Mucosa of gallbladder (tissue), 1 donor: ENCODE results near the gene PLAU. TPM values are rescaled to one million over a fixed set of nuclear protein-coding genes. Genes with fewer than 3 reads are reported as not detected.

Experiments
- DNase-seq: peaks from one replicate; pipeline ENCODE4 v3.0.0-alpha.2; 2020; ENCODE audit warnings: low spot score
- total RNA-seq: library from RNA; stranded (reverse); gene quantifications from one replicate; pipeline ENCODE4 v1.2.1, GENCODE V29; 2021
- donor health status: DM: no; HTN: no; CAD: no.

PLAU gene
- total RNA-seq = 15.5 TPM

DNA sequence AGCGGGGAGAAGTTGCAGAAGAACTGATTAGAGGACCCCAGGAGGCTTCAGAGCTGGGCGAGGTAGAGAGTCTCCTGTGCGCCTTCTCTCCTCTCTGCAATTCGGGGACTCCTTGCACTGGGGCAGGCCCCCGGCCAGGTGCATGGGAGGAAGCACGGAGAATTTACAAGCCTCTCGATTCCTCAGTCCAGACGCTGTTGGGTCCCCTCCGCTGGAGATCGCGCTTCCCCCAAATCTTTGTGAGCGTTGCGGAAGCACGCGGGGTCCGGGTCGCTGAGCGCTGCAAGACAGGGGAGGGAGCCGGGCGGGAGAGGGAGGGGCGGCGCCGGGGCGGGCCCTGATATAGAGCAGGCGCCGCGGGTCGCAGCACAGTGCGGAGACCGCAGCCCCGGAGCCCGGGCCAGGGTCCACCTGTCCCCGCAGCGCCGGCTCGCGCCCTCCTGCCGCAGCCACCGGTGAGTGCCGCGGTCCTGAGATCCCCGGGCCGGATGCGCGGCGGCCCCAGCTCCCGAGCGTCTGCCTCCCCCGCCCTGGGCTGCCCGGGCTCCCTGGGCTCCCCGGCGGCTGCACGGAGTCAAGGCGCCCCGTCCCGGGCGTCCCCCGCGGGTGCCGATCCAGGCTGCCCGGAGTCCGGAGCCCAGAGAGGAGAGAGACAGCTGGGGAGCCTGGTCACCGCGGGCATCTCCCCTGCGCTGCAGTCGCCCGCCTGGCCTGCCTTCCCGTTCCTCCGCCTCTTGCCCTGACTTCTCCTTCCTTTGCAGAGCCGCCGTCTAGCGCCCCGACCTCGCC is at the start of gene PLAU:
Gene PLAU, plus strand, starts transcription at position 369 of the 789 bp plus-strand sequence. CDS start 424 bp downstream, outside the sequence.
- peak; percentile 40 for DNase-seq

DNA sequence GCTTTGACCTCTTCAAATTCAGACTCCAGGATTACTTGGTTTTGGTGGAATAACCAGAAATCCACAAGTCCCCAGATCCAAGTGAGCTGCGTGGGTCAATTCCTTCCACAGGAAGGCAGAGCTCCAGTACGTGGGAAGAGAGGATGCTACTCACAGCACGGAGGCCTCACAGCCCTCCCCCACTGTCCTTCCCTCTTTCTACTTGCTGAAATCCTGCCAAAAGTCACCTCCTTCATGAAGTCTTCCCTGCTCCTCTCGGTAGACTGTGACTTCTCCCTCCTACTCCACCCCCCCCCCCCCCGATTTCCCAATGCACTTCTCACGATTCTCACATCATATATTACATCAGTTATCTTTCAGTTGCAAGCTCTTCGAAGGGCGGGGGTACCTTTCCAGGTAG is 48.9 kb upstream of the PLAU start:
- DNase-seq = no peak

DNA sequence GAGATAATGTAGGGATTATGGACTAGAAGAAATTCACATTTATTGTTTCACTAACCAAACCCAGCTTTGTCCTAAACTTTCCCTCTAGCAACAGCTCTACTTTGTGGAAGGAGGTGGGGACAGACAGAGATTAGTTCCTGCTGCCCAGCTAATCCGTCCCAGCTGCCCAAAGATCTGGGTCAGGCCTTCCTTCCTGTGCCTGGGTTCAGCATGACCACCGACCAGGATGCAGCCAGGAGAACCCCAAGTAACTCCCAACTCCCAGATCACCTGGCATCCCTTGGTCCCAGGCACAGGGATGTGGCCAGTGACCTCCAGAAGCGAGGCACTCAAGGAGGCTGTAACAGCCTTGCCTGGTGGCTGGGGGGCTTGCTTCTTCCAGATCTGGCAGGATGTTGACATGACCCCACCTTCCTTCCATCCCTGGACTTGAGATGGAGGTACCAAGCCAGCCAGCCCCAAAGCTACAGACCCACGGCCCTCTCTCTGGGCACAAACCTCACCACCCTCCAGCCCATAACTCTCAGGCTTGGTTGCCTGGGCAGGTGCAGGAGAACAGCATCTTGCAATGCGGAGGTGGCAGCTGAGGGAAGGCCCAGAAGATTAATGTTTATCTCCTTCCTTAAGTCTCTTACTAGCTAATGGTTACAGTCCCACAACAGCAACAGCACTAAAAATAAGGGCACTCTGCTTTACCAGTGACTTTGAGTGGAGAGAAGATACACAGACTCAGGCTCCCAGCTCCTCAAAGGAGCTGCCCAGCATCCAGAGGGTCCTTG is 47.7 kb upstream of the PLAU start:
- no peak for DNase-seq

- no peak for DNase-seq
These were observed 46.7 kb upstream of the PLAU start for GRCh38 chr10:73864229-73864628.

- no peak for DNase-seq
These were observed 45.8 kb upstream of the PLAU start for GRCh38 chr10:73865107-73865458.

GRCh38 chr10:73865459-73866442 is 45.2 kb upstream of the PLAU start:
- no peak for DNase-seq

DNA sequence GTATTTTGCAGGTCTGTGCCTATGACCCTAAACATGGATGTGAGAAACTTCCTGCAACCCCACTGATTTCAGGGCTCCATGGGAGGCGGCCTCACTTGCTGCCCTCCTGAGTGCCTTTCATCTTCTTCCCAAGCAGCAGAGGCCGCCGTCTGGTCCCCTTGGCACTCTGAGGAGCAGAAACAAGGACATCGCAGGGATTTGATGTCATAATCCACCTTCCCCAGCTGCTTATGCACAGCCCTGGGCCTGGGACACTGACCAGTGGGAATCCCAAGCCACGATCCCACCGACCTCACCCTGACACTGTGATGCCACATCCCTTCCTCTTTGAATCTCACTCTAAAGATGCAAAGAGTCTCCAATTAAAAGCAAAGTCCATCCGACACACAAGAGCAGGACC is 44.3 kb upstream of the PLAU start:
- DNase-seq = no peak

- no peak for DNase-seq
These were observed 43.7 kb upstream of the PLAU start for GRCh38 chr10:73867126-73867807.

DNA sequence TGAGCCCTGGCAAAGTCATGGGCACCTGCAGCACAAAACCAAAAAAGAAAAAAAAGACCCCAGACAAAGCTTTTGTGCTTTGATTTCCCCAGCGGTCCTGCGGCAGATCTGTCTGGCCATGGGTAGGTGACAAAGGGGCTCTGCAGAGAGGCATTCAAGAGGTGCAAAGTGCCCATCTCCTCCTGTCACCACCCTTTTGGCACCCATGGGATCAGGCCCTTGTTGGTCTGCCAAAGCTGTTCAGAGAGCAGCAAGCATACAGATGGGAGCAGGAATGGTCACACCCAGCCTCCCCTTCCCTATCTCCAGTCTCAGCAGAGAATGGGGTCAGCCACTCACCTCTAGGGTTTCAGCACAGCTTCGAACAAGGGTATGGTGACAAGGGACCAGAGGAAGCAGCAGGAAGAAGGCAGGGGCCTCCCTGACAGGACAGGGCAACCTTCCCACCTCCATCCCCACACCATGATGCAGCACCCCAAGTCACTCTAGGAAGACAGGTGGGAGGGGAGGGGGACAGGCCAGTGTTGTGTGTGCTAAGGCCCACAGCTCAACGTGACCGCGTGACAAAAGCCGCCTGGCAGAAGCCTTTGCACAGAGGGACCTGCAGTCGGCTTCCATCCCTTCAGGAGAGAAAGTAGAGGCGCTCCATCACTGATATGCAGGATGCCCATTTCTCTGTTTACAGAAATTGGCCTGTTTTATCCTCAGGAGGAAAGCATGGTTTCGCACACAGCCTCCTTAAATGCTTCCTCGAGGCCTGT is 42.9 kb upstream of the PLAU start:
- no peak for DNase-seq

- DNase-seq = no peak
These were observed 42.2 kb upstream of the PLAU start for GRCh38 chr10:73868655-73869195.

- no peak for DNase-seq
These were observed 39.4 kb upstream of the PLAU start for GRCh38 chr10:73871295-73872189.

- DNase-seq = no peak
These were observed 38.7 kb upstream of the PLAU start for GRCh38 chr10:73872190-73872710.

GRCh38 chr10:73873142-73873837 is 37.6 kb upstream of the PLAU start:
- DNase-seq = no peak

DNA sequence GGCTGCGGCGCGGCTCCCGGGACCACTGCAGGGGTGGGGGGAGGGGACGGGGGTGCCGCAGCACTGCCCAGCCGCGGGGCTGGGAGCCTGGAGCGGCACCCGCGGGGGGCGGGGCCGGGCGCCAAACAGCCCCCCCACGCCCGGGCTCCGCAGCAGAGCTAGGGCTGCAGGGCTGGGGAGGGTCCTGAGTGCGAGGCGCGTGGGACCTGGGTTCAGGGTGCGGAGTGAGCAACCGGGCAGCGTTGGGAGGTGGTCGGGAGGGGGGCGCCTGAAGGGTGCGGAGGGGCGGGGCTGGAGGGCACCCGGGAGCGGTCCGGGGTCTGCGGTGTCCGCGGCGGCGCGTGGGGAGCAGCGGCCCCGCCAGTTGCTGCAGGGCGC is 37.1 kb upstream of the PLAU start:
- no peak for DNase-seq

DNA sequence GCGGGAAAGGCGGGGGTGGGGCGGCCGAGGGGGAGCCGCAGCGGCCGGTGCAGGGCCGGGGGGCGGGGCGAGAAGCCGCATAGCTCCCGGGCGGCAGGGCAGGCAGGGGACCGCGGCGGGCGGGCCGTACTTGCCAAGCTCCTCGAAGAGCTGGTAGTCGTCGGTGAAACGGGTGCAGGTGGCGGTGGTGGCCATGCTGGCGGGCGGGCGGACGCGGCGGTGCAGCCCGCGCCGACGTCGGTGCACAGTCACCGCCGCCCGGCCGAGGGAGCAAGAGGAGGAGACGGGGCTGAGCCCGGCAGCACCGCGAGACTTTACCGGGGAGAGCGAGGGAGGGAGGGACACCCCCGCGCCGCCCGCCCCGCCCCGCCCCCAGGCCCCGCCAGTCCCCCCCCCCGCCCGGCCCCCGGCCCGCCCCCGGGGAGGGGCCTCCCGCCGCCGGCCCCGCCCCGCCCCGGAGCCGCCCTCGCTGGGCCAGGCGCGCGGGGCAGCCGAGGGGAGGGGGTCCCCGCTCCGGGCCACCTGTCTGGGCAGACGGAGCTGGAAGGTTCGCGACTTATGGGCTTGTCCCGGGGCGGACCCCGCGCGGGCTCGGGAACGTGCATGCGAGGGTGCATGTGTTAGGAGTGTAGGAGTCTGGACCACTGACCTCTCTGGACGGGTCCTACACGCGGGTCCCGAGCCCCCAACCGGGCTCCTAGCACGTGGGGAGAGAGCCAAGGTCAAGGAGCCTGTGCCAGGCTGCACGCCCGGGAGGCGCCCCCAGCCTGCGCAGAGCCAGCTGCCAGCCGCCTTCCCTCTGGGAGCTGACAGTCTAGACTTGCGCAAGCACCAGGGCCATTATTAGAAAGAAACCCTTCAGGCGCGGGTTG is 36.4 kb upstream of the PLAU start, which contains the start of gene CAMK2G:
Gene CAMK2G, minus strand, starts transcription at position 289 of the 872 bp plus-strand sequence. Its CDS starts 94 bp downstream, at position 195.
- peak; percentile 85 for DNase-seq

DNA sequence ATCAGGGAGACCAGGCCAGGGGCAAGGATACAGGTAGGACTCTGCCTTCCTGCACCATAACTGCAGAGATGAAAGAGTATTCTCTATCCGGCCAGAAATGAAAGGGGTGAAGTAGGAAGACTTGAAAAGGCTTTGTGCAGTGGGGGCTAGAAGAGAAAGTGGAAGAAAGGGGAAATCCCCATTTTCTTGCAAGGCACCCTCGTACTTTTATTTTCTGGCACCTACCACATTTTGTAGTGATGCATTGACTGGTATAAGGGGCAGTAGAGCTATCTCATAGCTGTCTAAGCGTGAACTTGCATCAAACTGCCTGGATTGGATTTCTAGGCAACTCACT is 35.8 kb upstream of the PLAU start:
- DNase-seq = no peak

- no peak for DNase-seq
These were observed 34.8 kb upstream of the PLAU start for GRCh38 chr10:73876157-73876556.
